Measurements from ENCODE around the gene ZNF486. TPM values are rescaled to one million over a fixed set of nuclear protein-coding genes. Genes with fewer than 3 reads are reported as not detected.
"Not testable (repeated sequence)": the region's sequence is repeated elsewhere in the genome, so short reads cannot be mapped to it uniquely, and the experiment has no call there.

ZNF486 gene
- 12.9 TPM for total RNA-seq
- polyA plus RNA-seq (ENCODE audit: insufficient read depth, low read depth, low replicate concordance): 2.6 TPM
- long read RNA-seq, donor 1, partial matches to known transcripts: 0 of 4 reads
- long read RNA-seq, donor 1, other reads (novel, unspliced or antisense): 0 of 4 reads
- long read RNA-seq, donor 2, partial matches to known transcripts: 0 of 3 reads
- long read RNA-seq, donor 2, other reads (novel, unspliced or antisense): 0 of 3 reads
- long read RNA-seq, donor 3, transcript ZNF486-201 (4 exons, 3,837 nt): major isoform, 7 of 8 reads
- long read RNA-seq, donor 3, partial matches to known transcripts: 0 of 8 reads
- long read RNA-seq, donor 3, other reads (novel, unspliced or antisense): 0 of 8 reads
- long read RNA-seq, donor 4, transcript ZNF486-201 (4 exons, 3,837 nt): major isoform, 6 of 8 reads
- long read RNA-seq, donor 4, partial matches to known transcripts: 0 of 8 reads
- long read RNA-seq, donor 4, other reads (novel, unspliced or antisense): 0 of 8 reads
- long read RNA-seq, donor 5: 0 reads
- long read RNA-seq, donor 6, transcript ZNF486-201 (4 exons, 3,837 nt): major isoform, 5 of 5 reads
- long read RNA-seq, donor 6, partial matches to known transcripts: 0 of 5 reads
- long read RNA-seq, donor 6, other reads (novel, unspliced or antisense): 0 of 5 reads
- long read RNA-seq, donor 7, partial matches to known transcripts: 0 of 1 reads
- long read RNA-seq, donor 7, other reads (novel, unspliced or antisense): 1 of 1 reads
- long read RNA-seq, donor 8, transcript ZNF486-201 (4 exons, 3,837 nt): major isoform, 8 of 8 reads
- long read RNA-seq, donor 8, partial matches to known transcripts: 0 of 8 reads
- long read RNA-seq, donor 8, other reads (novel, unspliced or antisense): 0 of 8 reads
- long read RNA-seq, donor 9, partial matches to known transcripts: 0 of 2 reads
- long read RNA-seq, donor 9, other reads (novel, unspliced or antisense): 0 of 2 reads
- long read RNA-seq, donor 10, partial matches to known transcripts: 0 of 2 reads
- long read RNA-seq, donor 10, other reads (novel, unspliced or antisense): 0 of 2 reads

- Histone ChIP-seq H3K27me3 (ENCODE audit: control insufficient read depth, insufficient read depth, low read length) (no peaks in the 10 kb centered on the region), H3K9ac (ENCODE audit: low read length in 3 of 3) (peak within 1 kb of the TSS; percentile 49 to 93 (median 60)), H3K9me3 (ENCODE audit: control insufficient read depth in 2 of 3, insufficient read depth in 1 of 3, low read length in 3 of 3) (no peaks in the 10 kb centered on the region), H3K36me3 (ENCODE audit: control insufficient read depth in 2 of 3, insufficient read depth in 3 of 3, low read length in 3 of 3) (peaks cover 0 to 2% (median 0%) of the 10 kb centered on the region in 3 donors), H3K27ac (ENCODE audit: low read depth in 2 of 2, low read length in 2 of 2) (peak within 1 kb of the TSS; percentile 29 to 44), H3K4me1 (ENCODE audit: control insufficient read depth in 2 of 3, insufficient read depth in 2 of 3, low read depth in 1 of 3, low read length in 3 of 3) (peaks cover 0 to 4% (median 3%) of the 10 kb centered on the region in 3 donors), H3K4me3 (ENCODE audit: low read length in 3 of 3) (peak within 1 kb of the TSS; percentile 78 to 96 (median 82))
- no peak for TF ChIP-seq CTCF (IDR thresholded peaks at IDR 0.05; ENCODE audit: borderline replicate concordance, extremely low read depth, insufficient read depth)
- DNase-seq (peak; percentile 97 to 99 (median 98)), FAIRE-seq (peak; percentile 92)
- intact Hi-C loops (cut with DNase I): no loop called here
Observed at GRCh38 chr19:20167020-20167644, at the start of gene ZNF486. TSS of gene ZNF486 (plus strand) at chr19:20167214. CDS start at chr19:20167331, 117 bp downstream.

GRCh38 chr19:20118064-20118839 lies 48.8 kb upstream of the ZNF486 start:
- peak overlapping the region in 1 of 3 donors; percentile 21 for H3K4me3 ChIP-seq (ENCODE audit: low read length in 3 of 3)
- FAIRE-seq; H3K27ac ChIP-seq (ENCODE audit: low read depth in 2 of 2, low read length in 2 of 2); intact Hi-C loops (cut with DNase I); H3K4me1 ChIP-seq (ENCODE audit: control insufficient read depth in 2 of 3, insufficient read depth in 2 of 3, low read depth in 1 of 3, low read length in 3 of 3); H3K27me3 ChIP-seq (ENCODE audit: control insufficient read depth, insufficient read depth, low read length); H3K36me3 ChIP-seq (ENCODE audit: control insufficient read depth in 2 of 3, insufficient read depth in 3 of 3, low read length in 3 of 3); DNase-seq; H3K9ac ChIP-seq (ENCODE audit: low read length in 3 of 3): not testable (repeated sequence)
- peaks cover 5 to 63% (median 32%) of the 10 kb centered on the region in 3 donors for H3K9me3 ChIP-seq (ENCODE audit: control insufficient read depth in 2 of 3, insufficient read depth in 1 of 3, low read length in 3 of 3)

- intact Hi-C loops (cut with DNase I): no loop called here
- Histone ChIP-seq H3K9me3 (ENCODE audit: control insufficient read depth in 2 of 3, insufficient read depth in 1 of 3, low read length in 3 of 3) (peaks cover 0 to 49% (median 9%) of the 10 kb centered on the region in 3 donors), H3K4me1 (ENCODE audit: control insufficient read depth in 2 of 3, insufficient read depth in 2 of 3, low read depth in 1 of 3, low read length in 3 of 3) (no peaks in the 10 kb centered on the region), H3K9ac (ENCODE audit: low read length in 3 of 3) (no peak overlapping the region), H3K27ac (ENCODE audit: low read depth in 2 of 2, low read length in 2 of 2) (no peak overlapping the region), H3K27me3 (ENCODE audit: control insufficient read depth, insufficient read depth, low read length) (no peaks in the 10 kb centered on the region), H3K4me3 (ENCODE audit: low read length in 3 of 3) (no peak overlapping the region), H3K36me3 (ENCODE audit: control insufficient read depth in 2 of 3, insufficient read depth in 3 of 3, low read length in 3 of 3) (no peaks in the 10 kb centered on the region)
- TF ChIP-seq CTCF (IDR thresholded peaks at IDR 0.05; ENCODE audit: borderline replicate concordance, extremely low read depth, insufficient read depth): no peak
- no peak for FAIRE-seq
- no peak for DNase-seq
Observed at GRCh38 chr19:20124879-20125278, 42.1 kb upstream of the ZNF486 start.

- DNase-seq; H3K4me1 ChIP-seq (ENCODE audit: control insufficient read depth in 2 of 3, insufficient read depth in 2 of 3, low read depth in 1 of 3, low read length in 3 of 3); H3K27ac ChIP-seq (ENCODE audit: low read depth in 2 of 2, low read length in 2 of 2); H3K9ac ChIP-seq (ENCODE audit: low read length in 3 of 3); H3K36me3 ChIP-seq (ENCODE audit: control insufficient read depth in 2 of 3, insufficient read depth in 3 of 3, low read length in 3 of 3); intact Hi-C loops (cut with DNase I); H3K27me3 ChIP-seq (ENCODE audit: control insufficient read depth, insufficient read depth, low read length); H3K4me3 ChIP-seq (ENCODE audit: low read length in 3 of 3); FAIRE-seq: not testable (repeated sequence)
- H3K9me3 ChIP-seq (ENCODE audit: control insufficient read depth in 2 of 3, insufficient read depth in 1 of 3, low read length in 3 of 3): peaks cover 0 to 14% (median 4%) of the 10 kb centered on the region in 3 donors
Observed at GRCh38 chr19:20132933-20133332, 34.1 kb upstream of the ZNF486 start.

- H3K27me3 ChIP-seq (ENCODE audit: control insufficient read depth, insufficient read depth, low read length); H3K27ac ChIP-seq (ENCODE audit: low read depth in 2 of 2, low read length in 2 of 2); H3K9me3 ChIP-seq (ENCODE audit: control insufficient read depth in 2 of 3, insufficient read depth in 1 of 3, low read length in 3 of 3); H3K4me3 ChIP-seq (ENCODE audit: low read length in 3 of 3); DNase-seq; H3K36me3 ChIP-seq (ENCODE audit: control insufficient read depth in 2 of 3, insufficient read depth in 3 of 3, low read length in 3 of 3); H3K9ac ChIP-seq (ENCODE audit: low read length in 3 of 3); FAIRE-seq; intact Hi-C loops (cut with DNase I); H3K4me1 ChIP-seq (ENCODE audit: control insufficient read depth in 2 of 3, insufficient read depth in 2 of 3, low read depth in 1 of 3, low read length in 3 of 3): not testable (repeated sequence)
Observed at GRCh38 chr19:20137714-20138113, 29.3 kb upstream of the ZNF486 start.
